GM19351 (cell line): Measurements from ENCODE around the gene DUSP5.
A peak's percentile ranks its signal among the peaks of the same experiment; 100 is the strongest.

Experiments
- ATAC-seq: cut with Tn5 transposase; IDR thresholded peaks from one replicate; pipeline ENCODE4 v1.9.1; 2021; ENCODE audit warnings: mild to moderate bottlenecking, moderate library complexity; ENCODE audit not compliant: unreplicated experiment

Gene DUSP5

DNA sequence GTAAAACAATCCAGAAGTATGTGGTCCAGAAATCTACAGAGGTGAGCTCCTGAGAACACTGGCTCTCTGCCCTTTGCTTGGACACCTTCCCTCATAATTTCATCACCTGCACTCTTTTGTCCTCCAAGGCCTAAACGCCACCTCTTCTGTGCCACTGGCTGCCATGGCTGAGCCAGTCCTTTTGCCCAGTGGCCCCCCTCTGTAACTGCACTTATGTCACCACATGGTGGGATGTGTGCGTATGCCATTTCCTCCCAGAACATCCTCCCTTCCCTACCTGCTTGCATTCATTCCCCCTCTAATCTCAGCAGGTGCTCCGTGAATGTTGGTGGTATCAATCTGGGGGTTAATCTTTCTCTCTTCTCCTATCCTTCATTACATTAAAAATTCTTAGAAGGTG lies 17.3 kb upstream of the DUSP5 start:
- no peak for ATAC-seq

DNA sequence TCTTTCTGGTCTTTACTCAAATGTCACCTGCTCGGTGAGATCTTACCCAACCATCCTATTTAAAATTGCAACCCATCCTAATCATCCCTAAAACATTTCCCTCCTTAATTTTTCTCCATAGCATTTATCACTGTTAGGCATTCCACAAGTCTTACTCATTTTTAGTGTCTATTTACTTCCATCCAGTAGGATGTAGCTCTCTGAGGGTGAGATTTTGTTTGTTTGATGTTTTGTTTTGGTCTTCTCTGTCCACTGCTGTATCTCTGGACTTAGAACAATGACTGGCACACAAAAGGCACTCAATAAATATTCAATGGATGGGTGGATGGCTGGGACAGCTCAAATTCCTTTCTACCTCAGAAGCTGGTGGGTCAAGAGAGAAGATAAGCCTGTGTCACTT lies 15.8 kb upstream of the DUSP5 start:
- ATAC-seq: no peak

DNA sequence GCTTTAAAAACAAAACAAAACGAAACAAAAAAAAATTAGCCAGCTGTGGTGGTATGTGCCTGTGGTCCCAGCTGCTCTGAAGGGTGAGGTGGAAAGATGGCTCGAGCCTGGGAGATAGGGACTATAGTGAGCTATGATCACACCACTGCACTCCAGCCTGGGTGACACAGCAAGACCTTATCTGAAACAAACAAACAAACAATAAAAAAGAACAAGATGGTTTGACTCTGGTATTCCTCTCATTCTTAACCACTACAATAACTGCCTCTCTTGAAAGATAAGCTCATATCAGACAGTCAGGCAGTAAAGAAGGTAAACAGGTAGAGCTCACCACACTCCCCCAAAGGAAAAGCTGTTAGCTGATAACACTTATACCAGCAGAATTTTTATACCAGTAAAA lies 14.1 kb upstream of the DUSP5 start:
- ATAC-seq: no peak

DNA sequence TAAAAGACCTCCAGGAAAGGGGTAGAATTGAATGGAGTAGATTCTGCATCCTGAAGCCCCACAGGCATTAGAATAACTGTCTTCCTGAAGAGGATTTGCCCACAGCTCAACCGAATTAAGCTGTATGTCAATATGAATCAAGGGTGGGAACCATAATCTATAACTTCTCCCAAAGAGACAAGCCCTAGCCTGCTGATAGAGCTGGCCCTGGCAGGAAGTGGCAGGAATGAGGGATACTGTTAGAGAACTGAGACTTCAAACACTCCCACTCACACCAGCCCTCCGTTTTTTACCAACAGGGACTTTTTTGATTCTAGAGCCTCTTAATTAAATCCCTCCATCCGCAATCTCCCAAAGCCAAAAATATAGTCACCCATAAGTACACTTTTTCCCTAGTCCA lies 12.2 kb upstream of the DUSP5 start:
- no peak for ATAC-seq

DNA sequence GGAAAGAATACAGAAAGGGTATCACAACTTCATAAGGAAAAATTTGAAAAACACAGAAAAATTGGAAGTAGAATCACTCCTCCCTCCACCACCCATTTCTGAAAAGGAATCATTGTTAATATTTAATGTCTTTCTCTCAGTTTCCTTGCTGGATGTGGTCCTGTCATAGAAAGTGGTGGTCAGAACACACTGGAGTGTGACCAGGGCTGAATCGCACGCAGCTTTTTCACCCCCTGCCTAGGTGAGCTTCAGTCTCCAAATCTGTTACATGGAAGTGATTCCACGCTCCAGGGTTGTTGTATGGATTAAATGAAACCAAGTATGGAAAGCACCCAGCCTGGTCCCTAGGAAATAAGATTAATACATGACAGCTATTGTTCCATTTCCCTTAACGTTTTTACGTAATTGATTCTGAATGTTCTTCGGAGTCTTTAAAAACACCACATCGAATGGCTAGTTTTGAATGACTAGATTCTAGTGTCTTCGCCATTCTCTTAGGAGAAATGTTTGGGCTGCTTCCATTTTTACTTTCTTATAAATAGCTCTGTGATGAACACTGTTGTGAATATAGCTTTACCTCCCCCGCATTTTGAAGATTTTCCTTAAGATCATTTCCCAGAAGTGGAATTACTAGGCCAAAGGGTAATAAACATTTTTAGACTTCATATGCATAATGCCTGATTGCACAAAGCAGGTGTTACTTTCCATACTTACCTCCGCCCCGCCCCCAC lies 10.9 kb upstream of the DUSP5 start:
- ATAC-seq: no peak

DNA sequence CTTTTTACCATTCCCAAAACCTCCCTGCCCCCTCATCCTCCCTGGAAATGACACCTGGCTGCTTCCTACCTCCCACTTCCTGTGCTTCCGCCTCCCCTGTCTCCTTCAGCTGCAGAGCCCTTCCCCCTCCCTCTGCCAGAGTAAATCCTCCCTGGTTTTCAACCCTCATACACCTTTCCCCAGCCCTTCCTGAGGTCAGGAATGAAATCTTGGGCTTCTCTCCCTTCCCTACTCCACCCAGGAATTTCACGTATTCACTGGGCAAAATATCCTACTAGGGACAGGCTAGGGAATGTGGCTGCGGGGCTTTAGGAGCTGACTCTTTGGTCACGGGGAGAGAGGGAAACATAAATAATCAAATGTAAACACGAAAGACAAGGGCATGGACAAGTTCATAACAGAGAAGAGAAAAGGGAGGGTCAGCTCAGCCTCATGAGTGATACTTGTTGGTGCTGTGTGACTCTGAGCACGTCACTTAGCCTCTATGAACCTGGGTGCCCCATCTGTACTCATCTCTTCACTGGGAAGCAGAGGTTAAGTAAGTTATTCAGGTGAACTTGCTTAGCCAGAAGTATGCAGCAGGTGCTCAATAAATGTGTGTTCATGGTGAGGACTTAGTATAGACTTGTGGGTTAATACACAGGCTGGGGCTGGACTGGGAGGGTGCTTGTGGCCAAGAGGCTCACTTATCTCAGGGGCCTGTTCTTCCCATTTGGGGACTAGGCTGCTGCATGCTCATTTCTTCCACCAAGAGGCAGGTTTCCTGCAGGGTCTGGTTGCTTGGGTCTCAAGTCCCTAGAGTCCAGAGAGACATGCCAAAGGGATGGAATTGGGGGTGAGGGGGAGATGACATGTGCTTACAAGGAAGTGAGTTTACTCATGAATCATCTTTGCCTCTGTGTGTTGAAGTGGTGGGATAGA lies 10.0 kb upstream of the DUSP5 start:
- ATAC-seq: no peak

DNA sequence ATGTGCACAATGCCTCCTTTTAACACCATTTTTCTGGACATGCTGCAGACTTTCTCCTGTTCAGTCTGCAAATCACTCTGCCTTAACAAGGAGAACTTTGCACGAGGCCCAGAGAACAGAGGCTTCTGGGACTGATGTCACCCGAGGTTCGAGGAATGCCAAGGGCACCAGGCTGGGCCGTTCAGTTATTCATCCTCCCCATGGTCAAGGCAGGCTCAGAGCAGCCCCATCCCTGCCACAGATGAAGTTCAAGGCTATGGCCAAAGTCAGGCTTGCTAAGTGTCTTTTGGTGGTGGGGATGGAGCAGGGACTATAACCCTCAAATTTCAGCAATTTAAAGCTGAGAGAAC lies 9.4 kb upstream of the DUSP5 start:
- no peak for ATAC-seq

DNA sequence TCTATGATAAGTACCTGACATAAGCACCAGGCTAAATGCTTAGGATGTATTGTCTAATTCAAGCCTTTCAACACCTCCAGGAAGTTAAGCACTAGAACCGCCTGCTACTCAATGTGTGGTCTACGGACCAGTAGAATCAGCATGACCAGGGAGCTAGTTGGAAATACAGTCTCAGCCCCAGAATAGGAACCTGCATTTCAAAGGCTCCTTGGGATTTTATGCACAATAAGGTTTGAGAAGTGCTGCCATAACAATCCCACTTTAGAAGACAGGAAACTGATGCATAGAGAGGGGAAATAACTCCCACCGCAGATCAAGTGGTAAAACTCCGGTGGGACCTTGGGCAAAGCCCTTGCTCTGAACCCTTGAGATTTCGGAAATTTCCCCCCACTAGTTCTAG lies 8.8 kb upstream of the DUSP5 start:
- no peak for ATAC-seq

DNA sequence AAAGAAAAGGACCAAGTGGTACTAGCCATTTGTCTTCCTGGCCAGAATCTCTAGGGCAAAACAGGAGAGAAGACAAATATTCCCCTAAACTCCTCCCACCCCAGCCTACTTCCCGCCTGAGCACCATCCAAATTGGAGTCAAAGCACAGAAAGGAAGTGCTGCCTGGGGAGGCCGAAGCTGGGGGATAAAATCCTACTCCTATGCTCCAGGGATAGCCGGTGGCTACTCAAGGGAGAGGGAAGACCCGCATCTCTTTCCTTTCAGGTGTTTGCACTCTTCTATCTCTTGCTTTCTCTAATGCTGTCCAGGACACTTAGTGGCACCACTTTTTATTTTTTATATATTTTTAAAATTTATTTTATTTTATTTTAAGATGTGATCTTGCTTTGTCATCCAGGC lies 7.1 kb upstream of the DUSP5 start:
- no peak for ATAC-seq

DNA sequence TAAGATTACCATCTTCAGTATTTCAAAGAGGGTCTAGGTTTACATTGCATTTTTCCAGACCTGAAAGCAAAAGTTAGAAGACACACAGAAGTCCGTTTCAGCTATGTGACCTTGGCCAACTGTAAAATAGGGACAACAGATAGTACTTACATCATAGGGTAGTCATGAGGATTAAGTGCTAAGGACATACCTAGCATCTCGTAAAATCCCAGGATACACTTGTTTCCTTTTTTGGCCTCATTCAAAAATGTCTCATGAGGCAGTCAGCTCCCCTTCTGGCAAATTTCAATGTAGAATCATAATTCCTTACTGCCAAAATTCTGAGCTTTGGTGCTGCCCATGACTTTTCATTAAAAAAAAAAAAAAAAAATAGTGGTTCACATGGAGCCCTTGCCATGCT lies 6.4 kb upstream of the DUSP5 start:
- no peak for ATAC-seq

DNA sequence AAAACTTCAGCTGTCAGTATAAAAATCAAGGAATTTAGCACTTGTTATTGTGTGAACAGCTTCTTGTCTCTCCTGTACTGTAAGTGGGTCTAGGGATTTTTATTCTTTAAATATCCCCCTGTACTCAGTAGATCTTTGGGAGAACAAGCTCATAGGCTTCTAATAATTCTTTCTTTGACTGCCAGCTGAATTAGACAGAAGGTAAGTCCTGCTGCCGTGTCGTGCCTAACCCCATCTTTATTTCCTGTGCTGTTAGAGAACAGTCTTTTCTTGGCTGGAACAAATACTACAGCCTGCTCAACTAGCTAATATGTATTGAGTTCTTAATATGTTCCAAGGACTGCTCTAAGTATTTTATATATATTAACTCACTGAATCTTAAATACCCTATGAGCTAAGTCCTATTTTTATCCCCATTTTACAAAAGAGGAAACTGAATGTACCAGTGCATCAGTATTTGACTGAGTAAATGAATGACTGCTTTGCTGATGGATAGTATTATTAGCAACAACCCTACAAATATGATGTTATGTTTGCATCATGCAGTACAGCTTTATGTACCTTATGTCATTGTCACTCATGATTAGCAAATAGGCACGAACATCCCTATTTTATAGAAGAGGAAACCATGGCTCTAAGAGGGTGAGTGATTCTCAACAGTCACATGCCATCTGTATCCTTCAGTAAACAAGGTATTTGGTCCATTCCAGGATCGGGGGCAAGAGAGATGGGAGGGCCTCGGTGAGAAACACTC lies 5.5 kb upstream of the DUSP5 start:
- ATAC-seq: peak; percentile 42

DNA sequence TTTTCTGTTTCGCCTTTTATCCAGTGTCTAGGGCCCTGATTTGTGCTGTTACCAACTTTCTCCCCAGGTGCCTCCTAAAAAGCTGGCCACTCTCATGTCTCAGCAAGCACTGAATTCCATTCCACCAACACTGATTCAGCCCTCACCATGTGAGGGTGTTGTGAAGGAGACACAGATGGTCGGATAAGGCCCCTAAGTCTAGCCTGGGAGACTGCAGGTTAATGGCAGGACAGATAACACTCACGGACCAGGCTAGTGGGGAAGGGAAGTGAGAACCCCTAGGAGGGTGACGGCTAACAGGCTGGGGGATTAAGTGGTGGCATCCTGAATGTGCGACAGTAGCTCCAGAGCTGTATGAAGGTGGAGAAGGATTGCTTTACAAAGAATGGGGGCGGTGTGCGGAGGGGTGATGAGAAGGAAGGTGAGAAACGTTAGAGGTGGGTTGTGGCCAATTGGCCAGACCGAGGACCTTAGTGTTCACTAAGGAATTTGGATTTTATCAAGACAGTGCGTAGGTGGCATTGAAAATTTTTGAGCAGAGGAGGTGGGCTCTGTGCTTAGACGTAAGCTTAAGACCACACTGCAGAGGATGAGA lies 3.8 kb upstream of the DUSP5 start:
- ATAC-seq: no peak

DNA sequence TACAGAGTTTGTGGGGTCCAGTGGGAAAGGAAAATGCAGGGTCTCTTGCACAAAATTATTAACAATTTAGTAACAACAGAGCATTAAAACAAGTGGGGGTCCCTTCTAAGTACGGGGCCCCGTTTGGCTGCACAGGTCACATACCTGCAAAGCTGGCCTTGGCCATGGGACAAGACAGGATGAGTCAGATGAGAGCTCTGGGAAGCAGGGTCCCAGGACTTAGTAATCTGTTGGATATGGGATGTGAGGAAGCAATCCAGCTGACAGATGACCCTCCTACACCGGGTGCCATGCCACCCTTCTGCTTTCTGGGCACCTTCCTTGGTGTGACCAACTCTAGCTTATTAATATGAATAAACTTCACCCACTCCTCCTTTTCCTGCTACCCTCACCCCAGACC lies 3.2 kb upstream of the DUSP5 start:
- ATAC-seq: no peak

DNA sequence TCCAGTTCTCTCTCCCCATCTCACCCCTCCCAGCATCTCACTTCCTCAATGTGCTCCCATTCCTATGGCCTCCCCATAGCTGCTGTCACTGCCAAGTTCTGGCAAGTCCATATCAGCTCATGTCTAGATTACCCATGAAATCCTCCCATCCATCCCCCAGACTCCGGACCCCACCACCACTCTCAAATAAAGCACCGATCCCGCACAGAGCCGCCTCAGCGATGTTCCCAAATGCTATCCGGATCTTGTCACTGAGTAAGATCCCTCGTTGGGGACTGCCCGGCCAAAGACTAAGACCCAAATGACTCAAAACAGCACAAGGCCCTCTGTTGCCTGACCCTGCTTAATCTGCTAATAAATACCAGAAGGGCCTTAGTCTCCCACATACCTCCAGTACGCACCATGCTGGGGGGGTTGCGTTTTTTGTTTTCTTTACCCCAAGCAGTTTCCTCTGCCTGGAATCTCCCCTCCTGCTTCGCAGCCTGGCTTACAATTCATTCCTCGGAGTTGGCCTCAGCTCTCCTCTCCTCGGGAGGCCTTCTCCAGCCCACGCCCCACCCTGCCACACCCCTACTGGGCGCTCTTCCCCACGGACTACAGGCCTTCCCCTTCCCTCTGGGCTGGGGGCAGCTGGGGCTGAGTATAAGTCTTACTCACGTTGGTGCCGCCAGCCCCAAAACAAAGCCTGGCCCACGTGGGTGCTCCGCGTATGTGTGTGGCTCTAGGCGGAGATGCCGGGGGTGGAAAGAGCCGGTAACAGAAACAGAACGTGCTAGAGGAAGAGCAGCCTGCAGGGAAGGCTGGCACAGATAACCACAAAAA lies 1.8 kb upstream of the DUSP5 start:
- ATAC-seq: no peak

DNA sequence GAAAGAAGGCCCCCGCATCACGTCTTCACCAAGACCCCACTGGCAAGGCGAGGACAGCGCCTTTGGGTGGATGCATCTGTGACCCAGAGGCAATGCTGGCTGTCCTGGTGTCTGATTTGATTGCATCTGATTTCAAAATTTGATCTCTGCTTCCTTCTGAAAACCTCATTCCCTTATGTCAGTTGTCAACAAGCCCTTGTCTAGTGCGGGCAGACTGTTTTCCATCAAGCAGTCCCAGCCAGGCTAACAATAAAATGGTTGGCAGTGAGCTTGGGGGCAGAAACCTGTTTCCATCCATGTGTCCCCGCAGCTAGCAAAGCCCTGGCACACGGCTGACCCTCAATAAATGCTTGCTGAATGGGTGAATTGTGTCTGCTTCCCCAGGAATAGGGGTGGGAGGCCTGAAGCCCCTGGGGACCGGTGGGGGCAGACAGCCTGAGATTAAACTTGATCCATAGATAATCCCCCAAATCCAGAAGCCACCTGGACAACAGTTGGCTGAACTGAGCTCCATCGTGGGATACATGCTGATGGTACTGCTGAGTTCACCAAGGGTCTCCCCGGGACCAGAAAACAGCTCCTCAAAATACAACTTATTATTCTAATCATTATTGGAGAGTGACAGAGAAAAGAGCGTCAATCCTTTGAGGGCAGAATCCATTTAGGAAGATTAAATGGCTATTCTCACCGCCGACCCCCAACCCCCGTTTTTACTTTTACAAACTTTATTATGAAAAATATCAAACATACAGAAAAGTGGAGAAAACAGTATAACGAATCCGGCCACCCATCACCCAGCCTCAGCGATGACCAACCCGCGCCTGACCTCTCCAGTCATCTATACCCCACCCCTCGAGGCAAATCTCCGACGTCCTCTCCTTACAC lies 912 bp upstream of the DUSP5 start:
- no peak for ATAC-seq

DNA sequence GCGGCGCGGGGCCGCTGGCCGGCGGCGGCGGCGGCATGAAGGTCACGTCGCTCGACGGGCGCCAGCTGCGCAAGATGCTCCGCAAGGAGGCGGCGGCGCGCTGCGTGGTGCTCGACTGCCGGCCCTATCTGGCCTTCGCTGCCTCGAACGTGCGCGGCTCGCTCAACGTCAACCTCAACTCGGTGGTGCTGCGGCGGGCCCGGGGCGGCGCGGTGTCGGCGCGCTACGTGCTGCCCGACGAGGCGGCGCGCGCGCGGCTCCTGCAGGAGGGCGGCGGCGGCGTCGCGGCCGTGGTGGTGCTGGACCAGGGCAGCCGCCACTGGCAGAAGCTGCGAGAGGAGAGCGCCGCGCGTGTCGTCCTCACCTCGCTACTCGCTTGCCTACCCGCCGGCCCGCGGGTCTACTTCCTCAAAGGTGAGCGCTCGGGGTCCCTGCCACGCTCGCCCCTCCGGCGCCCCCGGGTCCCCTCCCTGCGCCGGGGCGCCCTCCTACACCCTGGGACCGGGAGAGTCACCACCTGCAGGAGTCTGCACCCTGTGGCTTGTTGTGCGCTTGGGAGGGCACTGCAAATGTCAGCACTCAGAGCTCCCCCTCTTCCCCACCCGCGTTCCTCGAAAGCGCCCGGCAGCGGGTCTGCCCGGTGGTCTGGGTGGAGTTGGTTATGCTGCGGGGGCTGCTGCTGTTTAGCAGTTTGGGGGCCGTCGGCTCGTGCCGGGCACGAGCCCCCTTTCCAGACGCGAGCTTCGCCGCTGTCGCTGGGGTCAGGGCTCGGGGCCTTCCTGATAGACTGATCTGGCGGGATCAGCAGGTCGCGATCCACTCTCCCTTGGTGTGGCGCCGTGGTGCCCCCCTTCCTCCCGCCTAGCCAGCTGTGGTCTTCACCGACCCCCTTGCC lies 627 bp downstream of the DUSP5 start:
- peak; percentile 18 for ATAC-seq

DNA sequence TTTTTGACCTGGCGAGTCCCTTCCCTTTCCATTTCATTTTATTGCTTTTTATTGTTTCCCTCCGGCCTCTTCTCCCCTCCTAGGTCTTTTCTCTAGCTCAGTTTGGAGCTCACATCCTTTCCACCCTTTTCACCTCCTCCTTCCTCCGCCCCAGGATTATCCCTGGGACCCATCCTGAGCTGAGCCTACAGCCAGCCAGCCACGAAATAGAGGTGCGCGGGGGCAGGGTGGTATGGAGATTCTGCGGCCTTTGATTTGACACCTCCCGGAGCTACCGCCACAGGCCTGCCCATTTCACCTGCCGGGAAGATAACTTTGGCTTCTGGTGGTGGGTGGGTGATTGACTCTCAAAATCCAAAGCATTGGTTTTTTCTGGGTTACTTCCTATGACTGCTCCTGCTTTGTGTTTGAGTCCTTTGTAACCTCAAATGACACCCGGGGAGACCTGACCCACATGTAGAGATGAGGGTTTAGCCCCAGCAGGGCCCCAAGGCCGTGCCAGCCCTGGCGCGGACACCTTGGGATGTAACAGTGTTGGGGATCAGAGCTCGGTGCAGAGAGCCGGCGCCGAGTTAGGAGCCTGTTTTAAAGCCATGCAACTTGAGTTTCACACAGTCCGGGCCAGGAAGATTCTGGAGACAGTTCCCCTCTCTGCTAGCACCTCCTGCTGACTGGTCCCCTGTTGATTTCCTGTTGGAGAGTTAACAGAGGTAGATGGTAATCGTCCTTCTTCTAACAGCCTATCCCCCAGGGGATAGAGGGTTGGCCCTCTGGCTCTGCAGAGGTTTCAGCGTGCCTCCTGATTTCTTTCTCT lies 1.5 kb downstream of the DUSP5 start:
- ATAC-seq: no peak
